Activated CD8-positive, alpha-beta memory T cell treated with anti-CD3 and anti-CD28 coated beads, Interleukin-2, amount 10 ng/mL, durations not matched to agents 7 days and 5 days (primary cell): ENCODE measurements around the gene WDR54. TPM values are rescaled to one million over a fixed set of nuclear protein-coding genes. Genes with fewer than 3 reads are reported as not detected.
"Not testable (repeated sequence)": the region's sequence is repeated elsewhere in the genome, so short reads cannot be mapped to it uniquely, and the experiment has no call there.

Experiments used
- ATAC-seq: fragments of 150-1000 bp; cut with Tn5 transposase; one replicate; pipeline ENCODE4 v1.10.0; 2021; ENCODE audit warnings: moderate library complexity
- CTCF ChIA-PET: fragments of 350-600 bp; sonication (Branson Sonifier 250); formaldehyde crosslinking; loops from one replicate; lab custom pipeline; 2021; ENCODE audit warnings: antibody characterized with exemption; lab: Charles Lee
- DNase-seq: peaks from one replicate; pipeline ENCODE4 v3.0.0-alpha.2; 2020
- H3K27ac Mint-ChIP-seq: one replicate; pipeline ENCODE4 v1.8.0; 2021; ENCODE audit warnings: mild to moderate bottlenecking, mixed read lengths
- H3K27me3 Mint-ChIP-seq: one replicate; pipeline ENCODE4 v1.8.0; 2021; ENCODE audit warnings: mixed read lengths
- H3K36me3 Mint-ChIP-seq: one replicate; pipeline ENCODE4 v1.8.0; 2021; ENCODE audit warnings: mild to moderate bottlenecking, mixed read lengths
- H3K4me1 Mint-ChIP-seq: one replicate; pipeline ENCODE4 v1.8.0; 2021; ENCODE audit warnings: mixed read lengths
- H3K4me3 Mint-ChIP-seq: one replicate; pipeline ENCODE4 v1.8.0; 2021; ENCODE audit warnings: mild to moderate bottlenecking, moderate library complexity, mixed read lengths
- H3K9me3 Mint-ChIP-seq: one replicate; pipeline ENCODE4 v1.8.0; 2022; ENCODE audit warnings: low read depth, mixed read lengths
- total RNA-seq, 2 experiments: library from RNA; stranded (reverse); gene quantifications; one replicate each; pipeline ENCODE4 v1.2.3, GENCODE V29; 2021

WDR54 gene
- total RNA-seq, 2 experiments from 2014 or later = 82.7 to 84.0 TPM

GRCh38 chr2:74457549-74458131 is 36.1 kb downstream of the WDR54 start:
- Mint-ChIP-seq H3K4me1 (peaks cover 55% of the 10 kb centered on the region), H3K4me3 (peak overlapping the region; percentile 94), H3K9me3 (no peaks in the 10 kb centered on the region), H3K36me3 (peaks cover 10% of the 10 kb centered on the region), H3K27ac (peak overlapping the region; percentile 95), H3K27me3 (no peaks in the 10 kb centered on the region)
- peak; percentile 42 for ATAC-seq
- peak; percentile 91 for DNase-seq
- CTCF ChIA-PET = interaction anchor here (1.0 to 7.4 kb wide), 9 partner anchors 10 to 259 kb away, joined by 3 to 66 read pairs (median 7); partner anchors contain the start of genes AUP1, CCDC142, HTRA2 and MRPL53

GRCh38 chr2:74458132-74458937 is 36.8 kb downstream of the WDR54 start, which contains the start of gene WBP1:
WBP1 (plus strand) TSS chr2:74458438; CDS start chr2:74458603, 165 bp downstream.
- Mint-ChIP-seq H3K4me1 (peaks cover 51% of the 10 kb centered on the region), H3K36me3 (peaks cover 16% of the 10 kb centered on the region), H3K4me3 (peak within 1 kb of the TSS; percentile 94), H3K9me3 (no peaks in the 10 kb centered on the region), H3K27me3 (no peaks in the 10 kb centered on the region), H3K27ac (peak within 1 kb of the TSS; percentile 95)
- DNase-seq = peak; percentile 100
- CTCF ChIA-PET = interaction anchor here (1.0 to 7.4 kb wide), 8 partner anchors 9 to 259 kb away, joined by 3 to 66 read pairs (median 8); partner anchors contain the start of genes AUP1, CCDC142, HTRA2 and MRPL53
- ATAC-seq = peak; percentile 86

- Mint-ChIP-seq H3K4me1 (peaks cover 53% of the 10 kb centered on the region), H3K27ac (peak overlapping the region; percentile 95), H3K9me3 (no peaks in the 10 kb centered on the region), H3K27me3 (no peaks in the 10 kb centered on the region), H3K4me3 (peak overlapping the region; percentile 94), H3K36me3 (peaks cover 16% of the 10 kb centered on the region)
- CTCF ChIA-PET = interaction anchor here (1.4 to 7.4 kb wide), 5 partner anchors 9 to 125 kb away, joined by 3 to 66 read pairs (median 27); partner anchors contain the start of genes AUP1, CCDC142, HTRA2 and MRPL53
- no peak for ATAC-seq
- no peak for DNase-seq
These were observed 37.4 kb downstream of the WDR54 start for GRCh38 chr2:74458938-74459363.

- not testable (repeated sequence) for ATAC-seq, DNase-seq, H3K9me3 Mint-ChIP-seq, H3K27me3 Mint-ChIP-seq
- Mint-ChIP-seq H3K4me3 (peak overlapping the region; percentile 94), H3K4me1 (peaks cover 53% of the 10 kb centered on the region), H3K36me3 (peaks cover 16% of the 10 kb centered on the region), H3K27ac (peak overlapping the region; percentile 95)
- CTCF ChIA-PET = interaction anchor here (3.8 to 7.4 kb wide), 4 partner anchors 14 to 71 kb away, joined by 19 to 66 read pairs (median 42); partner anchors contain the start of genes AUP1, CCDC142, HTRA2 and MRPL53
These were observed 38.1 kb downstream of the WDR54 start for GRCh38 chr2:74459503-74460118.

- H3K27me3 Mint-ChIP-seq, ATAC-seq, H3K9me3 Mint-ChIP-seq, H3K27ac Mint-ChIP-seq, H3K4me3 Mint-ChIP-seq, DNase-seq: not testable (repeated sequence)
- Mint-ChIP-seq H3K36me3 (peaks cover 14% of the 10 kb centered on the region), H3K4me1 (peaks cover 49% of the 10 kb centered on the region)
- CTCF ChIA-PET = interaction anchor here (3.8 to 4.2 kb wide), 2 partner anchors 22 to 71 kb away, joined by 19 to 27 read pairs; partner anchors contain the start of genes AUP1, CCDC142, HTRA2 and TTC31
These were observed 38.7 kb downstream of the WDR54 start for GRCh38 chr2:74460187-74460586.

GRCh38 chr2:74461187-74462053 is 39.9 kb downstream of the WDR54 start:
- no peak overlapping the region for H3K4me3 Mint-ChIP-seq
- DNase-seq (no peak), ATAC-seq (no peak)
- no peaks in the 10 kb centered on the region for H3K9me3 Mint-ChIP-seq
- H3K4me1 Mint-ChIP-seq = peaks cover 42% of the 10 kb centered on the region
- no peaks in the 10 kb centered on the region for H3K27me3 Mint-ChIP-seq
- CTCF ChIA-PET = interaction anchor here (1.0 to 3.8 kb wide), 2 partner anchors 21 to 124 kb away, joined by 4 to 19 read pairs; partner anchors contain the start of genes CCDC142 and TTC31
- peaks cover 14% of the 10 kb centered on the region for H3K36me3 Mint-ChIP-seq
- H3K27ac Mint-ChIP-seq = no peak overlapping the region

GRCh38 chr2:74462054-74462785 is 40.7 kb downstream of the WDR54 start:
- Mint-ChIP-seq H3K4me3 (no peak overlapping the region), H3K9me3 (no peaks in the 10 kb centered on the region), H3K4me1 (peaks cover 34% of the 10 kb centered on the region), H3K27ac (no peak overlapping the region), H3K27me3 (no peaks in the 10 kb centered on the region), H3K36me3 (peaks cover 13% of the 10 kb centered on the region)
- ATAC-seq (no peak), DNase-seq (no peak)
- CTCF ChIA-PET = interaction anchor here (0.7 to 3.8 kb wide), 3 partner anchors 10 to 123 kb away, joined by 3 to 19 read pairs (median 4); partner anchors contain the start of genes CCDC142, MRPL53 and TTC31

- peaks cover 33% of the 10 kb centered on the region for H3K4me1 Mint-ChIP-seq
- H3K9me3 Mint-ChIP-seq = no peaks in the 10 kb centered on the region
- no peaks in the 10 kb centered on the region for H3K27me3 Mint-ChIP-seq
- DNase-seq (no peak), ATAC-seq (no peak)
- H3K4me3 Mint-ChIP-seq = peak overlapping the region; percentile 38
- CTCF ChIA-PET = interaction anchor here (0.7 to 3.8 kb wide), 2 partner anchors 10 to 19 kb away, joined by 3 to 19 read pairs; partner anchors contain the start of genes CCDC142, MRPL53 and TTC31
- H3K27ac Mint-ChIP-seq = no peak overlapping the region
- peaks cover 13% of the 10 kb centered on the region for H3K36me3 Mint-ChIP-seq
These were observed 41.2 kb downstream of the WDR54 start for GRCh38 chr2:74462786-74463105.

- Mint-ChIP-seq H3K27ac (peak overlapping the region; percentile 76), H3K27me3 (no peaks in the 10 kb centered on the region), H3K9me3 (no peaks in the 10 kb centered on the region), H3K4me3 (peak overlapping the region; percentile 97), H3K4me1 (peaks cover 26% of the 10 kb centered on the region), H3K36me3 (peaks cover 11% of the 10 kb centered on the region)
- DNase-seq = no peak
- CTCF ChIA-PET = interaction anchor here (1.5 to 5.4 kb wide), 5 partner anchors 9 to 73 kb away, joined by 5 to 36 read pairs (median 5); partner anchors contain the start of genes CCDC142, INO80B and TTC31
- ATAC-seq = peak; percentile 3
These were observed 42.9 kb downstream of the WDR54 start for GRCh38 chr2:74464406-74464805.

- DNase-seq, H3K9me3 Mint-ChIP-seq, ATAC-seq, H3K27me3 Mint-ChIP-seq: not testable (repeated sequence)
- peak overlapping the region; percentile 74 for H3K27ac Mint-ChIP-seq
- H3K4me1 Mint-ChIP-seq = peaks cover 34% of the 10 kb centered on the region
- peaks cover 28% of the 10 kb centered on the region for H3K36me3 Mint-ChIP-seq
- CTCF ChIA-PET = interaction anchor here (0.8 to 5.5 kb wide), 3 partner anchors 12 to 15 kb away, joined by 3 to 58 read pairs (median 10); partner anchors contain the start of genes CCDC142, INO80B, TTC31 and WBP1
- peak overlapping the region; percentile 55 for H3K4me3 Mint-ChIP-seq
These were observed 49.2 kb downstream of the WDR54 start for GRCh38 chr2:74470742-74471141.

- ATAC-seq (no peak), DNase-seq (no peak)
- H3K36me3 Mint-ChIP-seq = peaks cover 28% of the 10 kb centered on the region
- CTCF ChIA-PET = interaction anchor here (0.8 to 5.5 kb wide), 5 partner anchors 9 to 50 kb away, joined by 3 to 58 read pairs (median 3); partner anchors contain the start of genes C2orf81, CCDC142, INO80B and TTC31
- peak overlapping the region; percentile 94 for H3K4me3 Mint-ChIP-seq
- H3K4me1 Mint-ChIP-seq = peaks cover 31% of the 10 kb centered on the region
- H3K9me3 Mint-ChIP-seq = no peaks in the 10 kb centered on the region
- H3K27me3 Mint-ChIP-seq = no peaks in the 10 kb centered on the region
- peak overlapping the region; percentile 95 for H3K27ac Mint-ChIP-seq
These were observed 50.0 kb downstream of the WDR54 start for GRCh38 chr2:74471332-74472065.
